GM18505 (cell line): ENCODE data around the gene GAPDH.
"Not testable (repeated sequence)": the region's sequence is repeated elsewhere in the genome, so short reads cannot be mapped to it uniquely, and the experiment has no call there.

Experiments
- ATAC-seq: cut with Tn5 transposase; IDR thresholded peaks from one replicate; pipeline ENCODE4 v1.9.1; 2021; ENCODE audit not compliant: unreplicated experiment
- POLR2A ChIP-seq: IDR thresholded peaks from 4 replicates; pipeline ENCODE4 v1.6.1; 2011; ENCODE audit warnings: borderline replicate concordance; ENCODE audit not compliant: insufficient read depth, insufficient read length; ENCODE audit errors: extremely low read depth

GAPDH gene

GRCh38 chr12:6533653-6533922, 729 bp upstream of the GAPDH start:
- TF ChIP-seq POLR2A, result no peak
- no peak for ATAC-seq

- no peak for TF ChIP-seq POLR2A
- no peak for ATAC-seq
Observed at GRCh38 chr12:6534695-6534944, 303 bp downstream of the GAPDH start.

- peak; percentile 2 for ATAC-seq
- TF ChIP-seq POLR2A, result peak; percentile 51
Observed at GRCh38 chr12:6534945-6535696, 804 bp downstream of the GAPDH start.

DNA sequence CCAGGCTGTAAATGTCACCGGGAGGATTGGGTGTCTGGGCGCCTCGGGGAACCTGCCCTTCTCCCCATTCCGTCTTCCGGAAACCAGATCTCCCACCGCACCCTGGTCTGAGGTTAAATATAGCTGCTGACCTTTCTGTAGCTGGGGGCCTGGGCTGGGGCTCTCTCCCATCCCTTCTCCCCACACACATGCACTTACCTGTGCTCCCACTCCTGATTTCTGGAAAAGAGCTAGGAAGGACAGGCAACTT, 1.3 kb downstream of the GAPDH start:
- no peak for TF ChIP-seq POLR2A
- ATAC-seq, result no peak

- no peak for TF ChIP-seq POLR2A
- ATAC-seq, result no peak
Observed at GRCh38 chr12:6535960-6536847, 1.9 kb downstream of the GAPDH start.

- no peak for ATAC-seq
- no peak for TF ChIP-seq POLR2A
Observed at GRCh38 chr12:6536894-6537579, 2.7 kb downstream of the GAPDH start.

DNA sequence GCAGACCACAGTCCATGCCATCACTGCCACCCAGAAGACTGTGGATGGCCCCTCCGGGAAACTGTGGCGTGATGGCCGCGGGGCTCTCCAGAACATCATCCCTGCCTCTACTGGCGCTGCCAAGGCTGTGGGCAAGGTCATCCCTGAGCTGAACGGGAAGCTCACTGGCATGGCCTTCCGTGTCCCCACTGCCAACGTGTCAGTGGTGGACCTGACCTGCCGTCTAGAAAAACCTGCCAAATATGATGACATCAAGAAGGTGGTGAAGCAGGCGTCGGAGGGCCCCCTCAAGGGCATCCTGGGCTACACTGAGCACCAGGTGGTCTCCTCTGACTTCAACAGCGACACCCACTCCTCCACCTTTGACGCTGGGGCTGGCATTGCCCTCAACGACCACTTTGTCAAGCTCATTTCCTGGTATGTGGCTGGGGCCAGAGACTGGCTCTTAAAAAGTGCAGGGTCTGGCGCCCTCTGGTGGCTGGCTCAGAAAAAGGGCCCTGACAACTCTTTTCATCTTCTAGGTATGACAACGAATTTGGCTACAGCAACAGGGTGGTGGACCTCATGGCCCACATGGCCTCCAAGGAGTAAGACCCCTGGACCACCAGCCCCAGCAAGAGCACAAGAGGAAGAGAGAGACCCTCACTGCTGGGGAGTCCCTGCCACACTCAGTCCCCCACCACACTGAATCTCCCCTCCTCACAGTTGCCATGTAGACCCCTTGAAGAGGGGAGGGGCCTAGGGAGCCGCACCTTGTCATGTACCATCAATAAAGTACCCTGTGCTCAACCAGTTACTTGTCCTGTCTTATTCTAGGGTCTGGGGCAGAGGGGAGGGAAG, 3.5 kb downstream of the GAPDH start:
- not testable (repeated sequence) for ATAC-seq
- TF ChIP-seq POLR2A, result peak; percentile 18

- no peak for ATAC-seq
- TF ChIP-seq POLR2A, result peak; percentile 33
Observed at GRCh38 chr12:6538420-6539313, 4.3 kb downstream of the GAPDH start.

DNA sequence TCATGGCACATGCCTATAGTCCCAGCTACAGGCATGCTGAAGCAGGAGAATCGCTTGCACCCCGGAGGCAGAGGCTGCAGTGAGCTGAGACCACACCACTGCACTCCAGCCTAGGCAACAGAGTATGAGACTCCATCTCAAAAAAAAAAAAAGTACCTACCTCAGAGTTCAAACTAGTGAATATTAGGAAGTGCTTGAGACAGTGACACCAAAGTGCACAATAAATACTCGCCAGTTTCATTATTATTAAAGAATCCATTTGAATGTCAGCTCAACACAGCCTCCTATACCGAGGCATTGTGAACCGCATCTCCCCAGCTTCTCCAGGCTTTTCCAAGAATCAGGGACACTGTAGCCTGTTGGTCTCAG, 5.0 kb downstream of the GAPDH start:
- no peak for ATAC-seq
- TF ChIP-seq POLR2A, result peak; percentile 20

DNA sequence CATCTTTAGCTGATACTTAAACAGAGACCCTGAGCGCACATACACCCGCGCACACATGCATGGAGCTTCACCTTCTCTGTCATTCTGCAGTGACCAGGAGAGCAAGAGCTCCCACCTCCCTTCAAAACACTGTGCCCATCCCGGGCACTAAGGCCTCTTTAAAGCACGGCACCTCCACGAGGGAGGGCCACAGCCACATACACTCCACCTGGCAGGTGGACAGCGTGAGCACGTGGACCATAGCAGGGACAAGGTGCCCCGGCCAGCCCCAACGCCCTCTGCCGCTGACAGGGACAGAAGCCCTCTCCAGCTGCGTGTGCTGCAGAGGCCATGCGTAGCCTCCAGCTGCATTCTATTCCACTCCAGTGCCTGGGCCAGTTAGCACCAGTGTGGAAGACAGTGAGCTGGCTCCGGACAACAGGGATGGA, 5.4 kb downstream of the GAPDH start:
- no peak for ATAC-seq
- TF ChIP-seq POLR2A, result no peak

DNA sequence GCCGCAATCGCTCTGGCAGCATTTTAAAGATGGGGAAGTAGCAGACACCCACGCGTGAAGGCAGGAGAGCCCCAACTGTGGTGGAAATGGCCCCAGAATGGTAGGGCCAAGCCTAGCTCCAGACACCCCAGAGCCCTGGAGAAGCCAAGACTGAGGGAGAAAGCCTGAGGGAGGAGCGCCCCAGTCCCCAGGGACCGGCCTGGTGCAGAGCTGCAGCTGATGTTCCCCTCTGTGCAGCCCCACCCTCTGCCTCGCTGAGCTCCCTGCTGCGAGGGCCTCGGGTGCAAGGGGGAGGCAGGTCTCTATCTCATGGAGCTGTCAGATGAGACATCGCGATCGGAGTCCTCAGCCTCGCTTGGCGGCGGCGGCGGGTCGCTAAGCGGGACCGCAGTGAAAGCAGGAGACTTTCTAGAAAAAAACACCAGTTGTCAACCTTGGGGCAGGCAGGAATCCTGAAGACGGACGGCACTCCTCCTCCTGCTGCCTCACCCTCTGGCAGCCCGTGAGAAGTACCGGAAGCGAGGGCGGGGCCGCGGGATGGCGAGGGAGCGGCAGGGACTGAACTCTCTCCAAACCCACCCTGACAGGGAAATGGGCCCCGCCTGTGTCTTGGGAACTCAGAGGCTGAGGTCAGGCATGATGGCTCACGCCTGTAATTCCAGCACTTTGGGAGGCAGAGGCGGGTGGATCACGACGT, 6.0 kb downstream of the GAPDH start:
- no peak for ATAC-seq
- no peak for TF ChIP-seq POLR2A
